Activated CD4-positive, alpha-beta T cell treated with anti-CD3 and anti-CD28 coated beads for 36 hours (primary cell): ENCODE data around the gene CTIF. TPM values are rescaled to one million over a fixed set of nuclear protein-coding genes. Genes with fewer than 3 reads are reported as not detected.

ENCODE experiments used
- ATAC-seq: fragments of 200-7000 bp; cut with Tn5 transposase; one replicate; pipeline ENCODE4 v1.10.0; 2021; ENCODE audit warnings: mild to moderate bottlenecking, moderate library complexity
- CTCF ChIA-PET: fragments of 350-600 bp; sonication (Branson Sonifier 250); formaldehyde crosslinking; loops from one replicate; lab custom pipeline; 2021; ENCODE audit warnings: antibody characterized with exemption; lab: Charles Lee
- POLR2A ChIA-PET: fragments of 350-600 bp; sonication (Branson Sonifier 250); formaldehyde crosslinking; loops from one replicate; lab custom pipeline; 2021; ENCODE audit warnings: antibody characterized with exemption, inconsistent platforms; lab: Charles Lee
- DNase-seq: peaks from one replicate; pipeline ENCODE4 v3.0.0-alpha.2; 2020
- H3K27ac Mint-ChIP-seq: one replicate; pipeline ENCODE4 v1.8.0; 2021; ENCODE audit warnings: mixed read lengths
- H3K27me3 Mint-ChIP-seq: one replicate; pipeline ENCODE4 v1.8.0; 2021; ENCODE audit warnings: mixed read lengths
- H3K36me3 Mint-ChIP-seq: one replicate; pipeline ENCODE4 v1.8.0; 2021; ENCODE audit warnings: low read depth, mixed read lengths
- H3K4me1 Mint-ChIP-seq: one replicate; pipeline ENCODE4 v1.8.0; 2021; ENCODE audit warnings: mixed read lengths
- H3K4me3 Mint-ChIP-seq: one replicate; pipeline ENCODE4 v1.8.0; 2021; ENCODE audit warnings: mild to moderate bottlenecking, moderate library complexity, mixed read lengths
- H3K9me3 Mint-ChIP-seq: one replicate; pipeline ENCODE4 v1.8.0; 2021; ENCODE audit warnings: low read depth, mixed read lengths
- intact Hi-C, 2 experiments: fragments of 100-400 bp; cut with DNase I in 1 of 2; cut with micrococcal nuclease in 1 of 2; formaldehyde crosslinking; loops; one replicate each; pipeline versions ENCODE4 v1.14.2 to v1.15.1; 2022 to 2024; cut with DNase I, micrococcal nuclease
- total RNA-seq, 2 experiments: library from RNA; stranded (reverse); gene quantifications; one replicate each; pipeline ENCODE4 v1.2.3, GENCODE V29; 2021

The CTIF gene
- total RNA-seq, 2 experiments from 2014 or later = 4.5 to 5.3 TPM

- intact Hi-C loops = no loop called here
- Mint-ChIP-seq H3K27ac (no peak overlapping the region), H3K9me3 (no peaks in the 10 kb centered on the region), H3K27me3 (no peaks in the 10 kb centered on the region), H3K4me3 (no peak overlapping the region), H3K36me3 (no peaks in the 10 kb centered on the region), H3K4me1 (no peaks in the 10 kb centered on the region)
- no peak for DNase-seq
- CTCF ChIA-PET = interaction anchor here (0.5 kb wide), 1 partner anchor 964 kb away, joined by 3 read pairs; no protein-coding TSS in a partner anchor
- POLR2A ChIA-PET = no interaction called here
- no peak for ATAC-seq
Observed at GRCh38 chr18:48619501-48619900, 80.7 kb downstream of the CTIF start.

GRCh38 chr18:48620071-48620470 is 81.2 kb downstream of the CTIF start:
- Mint-ChIP-seq H3K4me1 (no peaks in the 10 kb centered on the region), H3K27ac (no peak overlapping the region), H3K4me3 (no peak overlapping the region), H3K9me3 (no peaks in the 10 kb centered on the region), H3K36me3 (no peaks in the 10 kb centered on the region), H3K27me3 (no peaks in the 10 kb centered on the region)
- DNase-seq (no peak), ATAC-seq (no peak)
- intact Hi-C loops = no loop called here
- ChIA-PET POLR2A (no interaction called here), CTCF (interaction anchor here (0.5 kb wide), 1 partner anchor 964 kb away, joined by 3 read pairs; no protein-coding TSS in a partner anchor)

GRCh38 chr18:48621240-48621639 is 82.4 kb downstream of the CTIF start:
- Mint-ChIP-seq H3K36me3 (no peaks in the 10 kb centered on the region), H3K9me3 (no peaks in the 10 kb centered on the region), H3K27ac (no peak overlapping the region), H3K27me3 (no peaks in the 10 kb centered on the region), H3K4me3 (no peak overlapping the region), H3K4me1 (no peaks in the 10 kb centered on the region)
- intact Hi-C loops = no loop called here
- ATAC-seq (no peak), DNase-seq (no peak)
- CTCF ChIA-PET = interaction anchor here (0.6 to 1.0 kb wide), 2 partner anchors 14 to 680 kb away, joined by 3 read pairs; no protein-coding TSS in a partner anchor
- POLR2A ChIA-PET = interaction anchor here (0.6 kb wide), 1 partner anchor 566 kb away, joined by 3 read pairs; no protein-coding TSS in a partner anchor

- Mint-ChIP-seq H3K27ac (no peak overlapping the region), H3K4me1 (no peaks in the 10 kb centered on the region), H3K9me3 (no peaks in the 10 kb centered on the region), H3K27me3 (no peaks in the 10 kb centered on the region), H3K4me3 (no peak overlapping the region), H3K36me3 (no peaks in the 10 kb centered on the region)
- intact Hi-C loops = no loop called here
- ChIA-PET POLR2A (interaction anchor here (0.6 kb wide), 1 partner anchor 565 kb away, joined by 3 read pairs; no protein-coding TSS in a partner anchor), CTCF (no interaction called here)
- ATAC-seq (no peak), DNase-seq (no peak)
Observed at GRCh38 chr18:48621815-48622555, 83.2 kb downstream of the CTIF start.

GRCh38 chr18:48622911-48623431 is 84.1 kb downstream of the CTIF start:
- ATAC-seq (no peak), DNase-seq (no peak)
- Mint-ChIP-seq H3K27me3 (no peaks in the 10 kb centered on the region), H3K9me3 (no peaks in the 10 kb centered on the region), H3K27ac (no peak overlapping the region), H3K4me1 (no peaks in the 10 kb centered on the region), H3K4me3 (no peak overlapping the region), H3K36me3 (no peaks in the 10 kb centered on the region)
- CTCF ChIA-PET = interaction anchor here (0.7 kb wide), 1 partner anchor 1429 kb away, joined by 3 read pairs; no protein-coding TSS in a partner anchor
- POLR2A ChIA-PET = no interaction called here
- intact Hi-C loops = no loop called here

GRCh38 chr18:48623468-48624235 is 84.8 kb downstream of the CTIF start:
- Mint-ChIP-seq H3K4me3 (no peak overlapping the region), H3K27ac (no peak overlapping the region), H3K36me3 (no peaks in the 10 kb centered on the region), H3K4me1 (no peaks in the 10 kb centered on the region), H3K9me3 (no peaks in the 10 kb centered on the region), H3K27me3 (no peaks in the 10 kb centered on the region)
- DNase-seq = no peak
- ChIA-PET CTCF (interaction anchor here (0.7 kb wide), 1 partner anchor 1430 kb away, joined by 3 read pairs; no protein-coding TSS in a partner anchor), POLR2A (no interaction called here)
- no peak for ATAC-seq
- intact Hi-C loops = no loop called here

GRCh38 chr18:48624856-48625255 is 86.0 kb downstream of the CTIF start:
- H3K9me3 Mint-ChIP-seq = no peaks in the 10 kb centered on the region
- intact Hi-C loops = no loop called here
- ChIA-PET CTCF (no interaction called here), POLR2A (no interaction called here)
- H3K4me1 Mint-ChIP-seq = no peaks in the 10 kb centered on the region
- no peaks in the 10 kb centered on the region for H3K27me3 Mint-ChIP-seq
- H3K4me3 Mint-ChIP-seq = no peak overlapping the region
- ATAC-seq (no peak), DNase-seq (no peak)
- no peaks in the 10 kb centered on the region for H3K36me3 Mint-ChIP-seq
- H3K27ac Mint-ChIP-seq = no peak overlapping the region

GRCh38 chr18:48627216-48627615 is 88.4 kb downstream of the CTIF start:
- DNase-seq = no peak
- Mint-ChIP-seq H3K36me3 (no peaks in the 10 kb centered on the region), H3K4me1 (no peaks in the 10 kb centered on the region), H3K9me3 (no peaks in the 10 kb centered on the region), H3K27ac (no peak overlapping the region), H3K27me3 (no peaks in the 10 kb centered on the region), H3K4me3 (no peak overlapping the region)
- intact Hi-C loops = no loop called here
- POLR2A ChIA-PET = no interaction called here
- CTCF ChIA-PET = no interaction called here
- ATAC-seq = no peak

GRCh38 chr18:48629730-48630324 is 91.0 kb downstream of the CTIF start:
- ATAC-seq (no peak), DNase-seq (no peak)
- intact Hi-C loops = no loop called here
- no peaks in the 10 kb centered on the region for H3K36me3 Mint-ChIP-seq
- no peaks in the 10 kb centered on the region for H3K9me3 Mint-ChIP-seq
- ChIA-PET CTCF (no interaction called here), POLR2A (no interaction called here)
- no peak overlapping the region for H3K4me3 Mint-ChIP-seq
- H3K4me1 Mint-ChIP-seq = no peaks in the 10 kb centered on the region
- no peak overlapping the region for H3K27ac Mint-ChIP-seq
- no peaks in the 10 kb centered on the region for H3K27me3 Mint-ChIP-seq

- intact Hi-C loops = no loop called here
- H3K4me1 Mint-ChIP-seq = no peaks in the 10 kb centered on the region
- H3K9me3 Mint-ChIP-seq = no peaks in the 10 kb centered on the region
- DNase-seq (no peak), ATAC-seq (no peak)
- POLR2A ChIA-PET = no interaction called here
- H3K27ac Mint-ChIP-seq = no peak overlapping the region
- CTCF ChIA-PET = interaction anchor here (1.5 kb wide), 1 partner anchor 156 kb away, joined by 5 read pairs; no protein-coding TSS in a partner anchor
- no peaks in the 10 kb centered on the region for H3K27me3 Mint-ChIP-seq
- no peaks in the 10 kb centered on the region for H3K36me3 Mint-ChIP-seq
- H3K4me3 Mint-ChIP-seq = no peak overlapping the region
Observed at GRCh38 chr18:48631851-48632250, 93.0 kb downstream of the CTIF start.

GRCh38 chr18:48632676-48633257 is 93.9 kb downstream of the CTIF start:
- no peaks in the 10 kb centered on the region for H3K4me1 Mint-ChIP-seq
- ATAC-seq (no peak), DNase-seq (no peak)
- no peaks in the 10 kb centered on the region for H3K9me3 Mint-ChIP-seq
- POLR2A ChIA-PET = no interaction called here
- CTCF ChIA-PET = no interaction called here
- H3K4me3 Mint-ChIP-seq = no peak overlapping the region
- intact Hi-C loops = no loop called here
- H3K36me3 Mint-ChIP-seq = no peaks in the 10 kb centered on the region
- no peaks in the 10 kb centered on the region for H3K27me3 Mint-ChIP-seq
- no peak overlapping the region for H3K27ac Mint-ChIP-seq
